ENCODE results near the gene BAIAP3.

BAIAP3 gene

GRCh38 chr16:1351215-1351581 lies 17.8 kb downstream of the BAIAP3 start:
- H3K4me3 ChIP-seq (IDR thresholded peaks at IDR 0.05; ENCODE audit: insufficient read depth, low read depth, low read length) = no peak overlapping the region
- peak overlapping the region; percentile 90 for H3K4me2 ChIP-seq
- TF ChIP-seq CTCF (conservative IDR thresholded peaks at IDR 0.05; ENCODE audit: low read depth, low read length) = no peak
- H3K79me2 ChIP-seq (ENCODE audit: insufficient read depth, low read depth) = peaks cover 32% of the 10 kb centered on the region; the same call in 1 of the 2 replicates
- peak overlapping the region; percentile 71 for H3K9ac ChIP-seq
- H3K27me3 ChIP-seq (ENCODE audit: insufficient read depth, low read depth) = no peaks in the 10 kb centered on the region; the same call in 1 of the 2 replicates
- H3K4me1 ChIP-seq (ENCODE audit: low read depth, poor library complexity, severe bottlenecking) = peaks cover 17% of the 10 kb centered on the region
- no peak overlapping the region for H3K27ac ChIP-seq
- peak overlapping the region; percentile 13; the same call in 1 of the 2 replicates for H2AFZ ChIP-seq (ENCODE audit: low read depth)
- no peaks in the 10 kb centered on the region for H3K36me3 ChIP-seq (ENCODE audit: insufficient read depth)
- H4K20me1 ChIP-seq (ENCODE audit: insufficient read depth) = no peaks in the 10 kb centered on the region

GRCh38 chr16:1351582-1352362 lies 18.3 kb downstream of the BAIAP3 start, which contains the start of the genes GNPTG and TSR3:
TSS of gene GNPTG (plus strand) at chr16:1351931. CDS start at chr16:1351966, 35 bp downstream.
TSS of gene TSR3 (minus strand) at chr16:1351878. CDS start at chr16:1351804, 74 bp downstream.
- H4K20me1 ChIP-seq (ENCODE audit: insufficient read depth) = no peaks in the 10 kb centered on the region
- H3K4me1 ChIP-seq (ENCODE audit: low read depth, poor library complexity, severe bottlenecking) = peaks cover 17% of the 10 kb centered on the region
- H2AFZ ChIP-seq (ENCODE audit: low read depth) = peak within 1 kb of the TSS; percentile 62
- no peak within 1 kb of the TSS for H3K27ac ChIP-seq
- no peak for TF ChIP-seq CTCF (conservative IDR thresholded peaks at IDR 0.05; ENCODE audit: low read depth, low read length)
- peaks cover 37% of the 10 kb centered on the region; the same call in 1 of the 2 replicates for H3K79me2 ChIP-seq (ENCODE audit: insufficient read depth, low read depth)
- H3K4me2 ChIP-seq = peak within 1 kb of the TSS; percentile 90
- H3K36me3 ChIP-seq (ENCODE audit: insufficient read depth) = no peaks in the 10 kb centered on the region
- H3K4me3 ChIP-seq (IDR thresholded peaks at IDR 0.05; ENCODE audit: insufficient read depth, low read depth, low read length) = no peak within 1 kb of the TSS
- peak within 1 kb of the TSS; percentile 71 for H3K9ac ChIP-seq
- H3K27me3 ChIP-seq (ENCODE audit: insufficient read depth, low read depth) = no peaks in the 10 kb centered on the region

- H3K36me3 ChIP-seq (ENCODE audit: insufficient read depth) = no peaks in the 10 kb centered on the region
- no peak overlapping the region for H3K4me2 ChIP-seq
- peaks cover 17% of the 10 kb centered on the region for H3K4me1 ChIP-seq (ENCODE audit: low read depth, poor library complexity, severe bottlenecking)
- peaks cover 50% of the 10 kb centered on the region; the same call in 1 of the 2 replicates for H3K79me2 ChIP-seq (ENCODE audit: insufficient read depth, low read depth)
- no peak overlapping the region for H3K9ac ChIP-seq
- no peak overlapping the region for H3K27ac ChIP-seq
- no peaks in the 10 kb centered on the region for H3K27me3 ChIP-seq (ENCODE audit: insufficient read depth, low read depth)
- TF ChIP-seq CTCF (conservative IDR thresholded peaks at IDR 0.05; ENCODE audit: low read depth, low read length) = no peak
- peaks cover 6% of the 10 kb centered on the region; the same call in 1 of the 2 replicates for H4K20me1 ChIP-seq (ENCODE audit: insufficient read depth)
- no peak overlapping the region for H2AFZ ChIP-seq (ENCODE audit: low read depth)
- no peak overlapping the region for H3K4me3 ChIP-seq (IDR thresholded peaks at IDR 0.05; ENCODE audit: insufficient read depth, low read depth, low read length)
Measured at GRCh38 chr16:1354815-1355540, 21.5 kb downstream of the BAIAP3 start.

GRCh38 chr16:1355591-1355990 lies 22.1 kb downstream of the BAIAP3 start:
- Histone ChIP-seq H3K4me2 (no peak overlapping the region), H2AFZ (ENCODE audit: low read depth) (no peak overlapping the region), H3K36me3 (ENCODE audit: insufficient read depth) (no peaks in the 10 kb centered on the region), H3K4me3 (IDR thresholded peaks at IDR 0.05; ENCODE audit: insufficient read depth, low read depth, low read length) (no peak overlapping the region), H3K4me1 (ENCODE audit: low read depth, poor library complexity, severe bottlenecking) (peaks cover 13% of the 10 kb centered on the region), H3K79me2 (ENCODE audit: insufficient read depth, low read depth) (peaks cover 54% of the 10 kb centered on the region; the same call in 1 of the 2 replicates), H3K27ac (no peak overlapping the region), H3K9ac (no peak overlapping the region), H4K20me1 (ENCODE audit: insufficient read depth) (peaks cover 6% of the 10 kb centered on the region; the same call in 1 of the 2 replicates), H3K27me3 (ENCODE audit: insufficient read depth, low read depth) (no peaks in the 10 kb centered on the region)
- no peak for TF ChIP-seq CTCF (conservative IDR thresholded peaks at IDR 0.05; ENCODE audit: low read depth, low read length)

All from KMS-11 (cell line).